Activated T-cell treated with anti-CD3 and anti-CD28 coated beads for 4 hours (primary cell): ENCODE measurements around the gene ZBTB40.

Experiments used
- DNase-seq: peaks from one replicate; pipeline ENCODE4 v3.0.0-alpha.2; 2020

The ZBTB40 gene, protein sequence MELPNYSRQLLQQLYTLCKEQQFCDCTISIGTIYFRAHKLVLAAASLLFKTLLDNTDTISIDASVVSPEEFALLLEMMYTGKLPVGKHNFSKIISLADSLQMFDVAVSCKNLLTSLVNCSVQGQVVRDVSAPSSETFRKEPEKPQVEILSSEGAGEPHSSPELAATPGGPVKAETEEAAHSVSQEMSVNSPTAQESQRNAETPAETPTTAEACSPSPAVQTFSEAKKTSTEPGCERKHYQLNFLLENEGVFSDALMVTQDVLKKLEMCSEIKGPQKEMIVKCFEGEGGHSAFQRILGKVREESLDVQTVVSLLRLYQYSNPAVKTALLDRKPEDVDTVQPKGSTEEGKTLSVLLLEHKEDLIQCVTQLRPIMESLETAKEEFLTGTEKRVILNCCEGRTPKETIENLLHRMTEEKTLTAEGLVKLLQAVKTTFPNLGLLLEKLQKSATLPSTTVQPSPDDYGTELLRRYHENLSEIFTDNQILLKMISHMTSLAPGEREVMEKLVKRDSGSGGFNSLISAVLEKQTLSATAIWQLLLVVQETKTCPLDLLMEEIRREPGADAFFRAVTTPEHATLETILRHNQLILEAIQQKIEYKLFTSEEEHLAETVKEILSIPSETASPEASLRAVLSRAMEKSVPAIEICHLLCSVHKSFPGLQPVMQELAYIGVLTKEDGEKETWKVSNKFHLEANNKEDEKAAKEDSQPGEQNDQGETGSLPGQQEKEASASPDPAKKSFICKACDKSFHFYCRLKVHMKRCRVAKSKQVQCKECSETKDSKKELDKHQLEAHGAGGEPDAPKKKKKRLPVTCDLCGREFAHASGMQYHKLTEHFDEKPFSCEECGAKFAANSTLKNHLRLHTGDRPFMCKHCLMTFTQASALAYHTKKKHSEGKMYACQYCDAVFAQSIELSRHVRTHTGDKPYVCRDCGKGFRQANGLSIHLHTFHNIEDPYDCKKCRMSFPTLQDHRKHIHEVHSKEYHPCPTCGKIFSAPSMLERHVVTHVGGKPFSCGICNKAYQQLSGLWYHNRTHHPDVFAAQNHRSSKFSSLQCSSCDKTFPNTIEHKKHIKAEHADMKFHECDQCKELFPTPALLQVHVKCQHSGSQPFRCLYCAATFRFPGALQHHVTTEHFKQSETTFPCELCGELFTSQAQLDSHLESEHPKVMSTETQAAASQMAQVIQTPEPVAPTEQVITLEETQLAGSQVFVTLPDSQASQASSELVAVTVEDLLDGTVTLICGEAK

DNA sequence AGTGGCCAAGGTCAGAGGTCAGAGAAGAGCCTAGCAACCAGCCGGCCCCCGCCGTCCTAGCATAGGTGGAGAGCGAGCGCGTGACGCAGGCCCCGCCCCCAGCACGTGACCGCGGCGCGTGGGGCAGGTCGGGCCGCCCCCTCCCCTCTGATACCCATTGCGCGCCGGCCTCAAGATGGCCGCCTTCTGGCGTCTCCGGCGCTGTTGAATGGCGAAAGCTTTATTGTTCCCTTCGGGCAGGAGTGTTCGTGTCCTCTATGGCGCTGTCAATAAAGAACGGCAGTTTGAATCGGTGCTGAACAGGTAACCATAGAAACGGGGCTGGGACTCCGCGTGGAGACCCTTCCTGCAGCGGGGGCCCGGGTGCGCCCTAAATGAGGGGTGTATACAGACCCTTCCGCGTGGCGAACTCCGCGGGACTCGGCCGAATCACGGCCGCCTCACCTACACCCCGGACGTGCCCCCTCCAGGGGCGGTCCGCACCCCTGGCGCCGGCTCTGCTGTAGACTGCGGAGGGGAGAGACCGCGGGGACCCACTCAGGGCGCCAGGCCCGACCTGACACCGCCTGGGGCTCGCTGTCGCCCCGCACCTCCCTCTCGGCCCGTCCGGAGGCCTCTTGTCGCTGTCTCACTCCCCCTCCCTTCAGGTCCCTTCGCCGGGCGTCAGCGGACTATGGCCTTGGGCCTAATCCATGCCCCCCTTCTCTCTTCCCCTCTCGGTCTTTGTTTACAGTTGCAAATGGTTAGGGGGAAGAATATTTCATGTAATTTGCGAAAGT, at the start of gene ZBTB40:
TSS of gene ZBTB40 (plus strand) at position 150 of the 779 bp plus-strand sequence. CDS start 38,098 bp downstream, outside the sequence.
- DNase-seq, result peak; percentile 90

GRCh38 chr1:22402356-22403053, 49.1 kb upstream of the ZBTB40 start:
- DNase-seq, result no peak

DNA sequence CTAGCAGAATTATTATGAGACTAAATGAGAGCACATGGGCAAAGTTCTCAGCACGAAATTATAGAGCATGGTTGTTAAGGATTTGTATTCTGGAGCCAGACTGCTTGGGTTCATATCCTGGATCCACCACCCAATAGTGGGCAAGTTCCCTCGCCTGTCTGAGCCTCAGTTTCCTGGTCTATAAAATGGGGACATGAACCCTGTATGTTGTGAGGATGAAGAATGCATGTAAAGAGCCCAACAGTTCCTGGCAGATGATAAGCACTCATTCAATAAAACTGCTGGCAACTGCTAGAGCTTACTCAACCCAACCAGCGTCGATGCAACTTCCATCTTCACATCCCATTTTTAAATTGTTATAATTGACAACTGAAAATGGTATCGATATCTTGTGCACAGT, 47.2 kb upstream of the ZBTB40 start:
- no peak for DNase-seq

DNA sequence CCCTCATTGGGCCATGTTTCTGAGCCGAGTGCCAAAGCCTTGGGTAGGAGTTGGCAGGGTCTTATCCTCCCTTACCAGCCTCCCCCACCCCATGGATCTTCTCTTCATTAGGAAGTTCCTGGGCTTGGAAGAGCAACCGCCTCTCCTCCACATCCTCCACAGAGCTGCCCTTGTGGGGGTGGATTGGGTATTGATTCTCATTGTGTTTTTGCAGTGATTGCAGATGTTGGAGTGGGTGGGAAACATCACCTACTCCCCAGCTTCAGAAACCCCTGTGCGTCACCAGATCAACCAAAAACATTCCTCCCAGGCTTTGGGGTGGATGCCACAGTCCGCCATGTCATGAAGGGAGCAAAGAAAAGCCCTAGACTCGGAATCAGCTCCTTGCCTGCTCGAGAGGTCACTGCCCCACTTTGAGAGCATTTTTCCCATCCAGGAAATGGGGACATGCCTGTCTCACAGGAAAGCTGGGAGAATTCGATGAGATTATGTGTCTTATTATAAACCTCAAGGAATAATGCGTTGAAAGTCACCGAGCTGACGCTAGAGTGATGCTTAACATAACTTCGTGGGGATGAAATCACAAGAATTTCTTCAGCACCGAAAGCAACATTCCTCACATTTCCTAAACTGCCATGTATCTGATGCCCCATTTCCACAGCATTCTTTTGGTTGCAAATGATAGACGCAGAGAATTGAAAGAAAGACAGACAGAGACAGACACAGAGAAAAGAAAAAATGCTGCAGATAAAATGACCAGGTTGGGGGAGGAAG, 44.7 kb upstream of the ZBTB40 start:
- no peak for DNase-seq

DNA sequence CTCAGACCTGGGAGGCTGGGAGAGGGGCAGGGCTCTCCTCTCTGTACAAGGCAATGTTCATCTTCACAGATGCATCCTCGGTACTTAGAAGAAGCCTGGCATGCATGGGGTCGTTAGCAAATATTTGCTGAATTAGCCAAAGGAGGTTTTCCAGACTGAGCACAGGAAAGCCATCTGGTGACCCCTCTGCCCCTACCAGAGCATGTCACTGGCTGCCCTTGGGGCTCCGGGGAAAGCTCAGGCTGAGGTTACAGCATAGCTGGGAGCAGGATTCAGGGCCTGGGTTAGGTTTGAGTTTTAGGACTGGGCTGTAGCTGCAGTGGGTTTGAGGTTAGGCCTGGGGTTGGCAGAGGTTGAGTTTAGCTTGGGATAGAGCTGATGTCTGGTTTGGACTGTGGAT, 43.4 kb upstream of the ZBTB40 start:
- DNase-seq, result no peak

- no peak for DNase-seq
Observed at GRCh38 chr1:22410401-22410800, 41.2 kb upstream of the ZBTB40 start.

DNA sequence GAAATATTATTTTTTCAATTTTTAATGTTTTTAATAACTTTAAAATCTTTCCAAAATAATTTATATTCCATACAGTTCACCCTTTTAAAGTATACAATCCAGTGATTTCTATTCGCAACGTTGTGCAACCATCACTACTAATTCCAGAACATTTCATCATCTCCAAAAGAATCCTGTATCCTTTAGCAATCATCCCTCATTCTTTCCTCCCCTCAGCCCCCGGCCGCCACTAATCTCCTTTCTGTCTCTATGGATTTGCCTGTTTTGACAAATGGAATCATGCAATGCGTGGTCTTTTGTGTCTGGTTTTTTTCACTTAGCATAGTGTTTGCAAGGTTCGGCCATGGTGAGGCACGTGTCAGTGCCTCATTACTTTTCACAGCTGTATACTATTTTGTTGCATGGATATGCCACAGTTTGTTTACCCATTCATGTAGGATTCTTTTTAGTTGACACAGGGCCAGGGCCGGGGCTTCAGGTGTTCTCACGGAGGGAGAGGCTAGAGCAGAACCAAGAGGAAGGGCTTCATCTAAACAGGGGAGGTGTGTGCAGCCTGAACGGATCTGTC, 40.6 kb upstream of the ZBTB40 start:
- DNase-seq, result no peak

GRCh38 chr1:22411589-22411988, 40.1 kb upstream of the ZBTB40 start:
- DNase-seq, result no peak

- DNase-seq, result no peak
Observed at GRCh38 chr1:22412932-22413727, 38.5 kb upstream of the ZBTB40 start.

- no peak for DNase-seq
Observed at GRCh38 chr1:22413799-22414198, 37.9 kb upstream of the ZBTB40 start.

GRCh38 chr1:22414244-22414751, 37.4 kb upstream of the ZBTB40 start:
- DNase-seq, result no peak

- no peak for DNase-seq
Observed at GRCh38 chr1:22415489-22415888, 36.2 kb upstream of the ZBTB40 start.

- peak; percentile 53 for DNase-seq
Observed at GRCh38 chr1:22416555-22417454, 34.8 kb upstream of the ZBTB40 start.

- DNase-seq, result no peak
Observed at GRCh38 chr1:22417466-22417865, 34.2 kb upstream of the ZBTB40 start.

- DNase-seq, result no peak
Observed at GRCh38 chr1:22418312-22418711, 33.3 kb upstream of the ZBTB40 start.

DNA sequence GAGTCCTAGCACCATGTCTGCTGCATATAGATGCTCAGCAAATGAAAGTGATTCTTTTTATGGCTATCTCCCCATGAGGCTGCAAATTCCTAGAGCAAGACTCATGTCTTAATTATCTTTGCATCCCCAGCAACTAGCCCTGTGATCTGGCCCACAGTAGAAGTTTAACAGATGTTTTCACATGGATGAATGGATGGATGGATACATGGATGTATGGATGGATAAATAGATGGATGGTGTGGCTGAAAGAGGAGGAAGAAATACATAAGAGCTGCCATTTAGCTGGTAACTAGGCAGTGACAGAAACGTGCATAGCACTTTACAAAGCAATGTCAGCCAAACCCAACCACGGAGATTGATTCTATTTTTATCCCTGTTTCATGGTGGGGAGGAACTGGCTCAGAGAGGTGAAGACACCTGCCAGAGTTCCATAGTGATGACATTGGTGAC, 32.7 kb upstream of the ZBTB40 start:
- DNase-seq, result no peak

GRCh38 chr1:22420455-22421053, 31.1 kb upstream of the ZBTB40 start:
- peak; percentile 11 for DNase-seq

DNA sequence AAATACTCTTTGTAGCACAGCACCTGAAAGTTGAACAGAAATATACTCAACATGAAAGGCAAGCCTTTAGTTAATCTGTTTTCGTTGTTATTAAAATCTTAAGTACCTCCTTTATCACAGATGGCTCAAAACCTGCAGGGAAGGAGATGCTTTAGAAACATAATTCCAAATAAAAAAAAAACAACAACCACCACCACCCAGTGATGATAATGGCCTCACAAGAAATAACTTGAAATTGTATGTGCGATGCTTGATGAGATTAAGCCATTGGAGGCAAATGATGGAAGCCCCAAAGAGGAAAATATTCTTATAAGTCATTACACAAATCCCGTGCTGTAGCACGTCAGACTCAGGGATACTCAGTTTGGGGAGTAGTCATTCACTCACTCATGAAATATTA, 24.9 kb upstream of the ZBTB40 start:
- no peak for DNase-seq
